Mesothelial cell of epicardium (in vitro differentiated cells): Measurements from ENCODE around the gene KAT2B. TPM values are rescaled to one million over a fixed set of nuclear protein-coding genes. Genes with fewer than 3 reads are reported as not detected.

Source experiments
- DNase-seq, 2 experiments: peaks; one replicate each; pipeline ENCODE4 v3.0.0; 2021; ENCODE audit warnings: low spot score in 2 of 2; ENCODE audit not compliant: unreplicated experiment in 2 of 2
- H3K27ac Mint-ChIP-seq: 2 replicates; pipeline ENCODE4 v1.8.0; 2021; ENCODE audit warnings: mixed read lengths
- H3K27me3 Mint-ChIP-seq: 2 replicates; pipeline ENCODE4 v1.8.0; 2021; ENCODE audit warnings: low read depth, mixed read lengths
- H3K36me3 Mint-ChIP-seq: 2 replicates; pipeline ENCODE4 v1.8.0; 2021; ENCODE audit warnings: mixed read lengths
- H3K4me1 Mint-ChIP-seq: 2 replicates; pipeline ENCODE4 v1.8.0; 2021; ENCODE audit warnings: mixed read lengths
- H3K4me3 Mint-ChIP-seq: 2 replicates; pipeline ENCODE4 v1.8.0; 2021; ENCODE audit warnings: mild to moderate bottlenecking, moderate library complexity, mixed read lengths
- H3K9me3 Mint-ChIP-seq: 2 replicates; pipeline ENCODE4 v1.8.0; 2021; ENCODE audit warnings: mixed read lengths
- total RNA-seq: library from RNA; stranded (reverse); gene quantifications from 3 replicates; pipeline ENCODE4 v1.2.1, GENCODE V29; 2021
- TF ChIP-seq, protein P1 (sequence below): fragments of 200-600 bp; sonication (generic); IDR thresholded peaks from one replicate; pipeline ENCODE4 v1.5.0; 2021; ENCODE audit warnings: antibody characterized with exemption; ENCODE audit not compliant: unreplicated experiment

KAT2B gene
- 4.2 to 7.8 TPM (median 6.2 TPM) in 3 replicates for total RNA-seq

DNA sequence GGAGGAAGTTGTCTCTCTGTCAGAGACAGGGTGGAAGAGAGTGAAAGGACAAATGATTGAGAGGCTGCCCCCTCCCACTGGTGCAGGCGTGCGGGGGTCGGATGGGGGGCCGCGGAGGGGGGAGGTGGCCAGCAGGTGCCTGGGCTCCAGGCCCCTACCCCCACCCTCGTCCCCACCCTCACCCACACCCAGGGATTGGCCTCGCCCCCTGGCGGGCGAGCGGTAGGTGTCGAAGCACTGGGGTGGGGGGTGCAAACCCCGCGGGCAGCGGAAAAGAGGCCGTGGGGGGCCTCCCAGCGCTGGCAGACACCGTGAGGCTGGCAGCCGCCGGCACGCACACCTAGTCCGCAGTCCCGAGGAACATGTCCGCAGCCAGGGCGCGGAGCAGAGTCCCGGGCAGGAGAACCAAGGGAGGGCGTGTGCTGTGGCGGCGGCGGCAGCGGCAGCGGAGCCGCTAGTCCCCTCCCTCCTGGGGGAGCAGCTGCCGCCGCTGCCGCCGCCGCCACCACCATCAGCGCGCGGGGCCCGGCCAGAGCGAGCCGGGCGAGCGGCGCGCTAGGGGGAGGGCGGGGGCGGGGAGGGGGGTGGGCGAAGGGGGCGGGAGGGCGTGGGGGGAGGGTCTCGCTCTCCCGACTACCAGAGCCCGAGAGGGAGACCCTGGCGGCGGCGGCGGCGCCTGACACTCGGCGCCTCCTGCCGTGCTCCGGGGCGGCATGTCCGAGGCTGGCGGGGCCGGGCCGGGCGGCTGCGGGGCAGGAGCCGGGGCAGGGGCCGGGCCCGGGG lies at the start of gene KAT2B:
KAT2B (plus strand) TSS at position 682 of the 783 bp plus-strand sequence; CDS start at position 714, 32 bp downstream.
- H3K4me1 Mint-ChIP-seq = peaks cover 36% of the 10 kb centered on the region
- H3K9me3 Mint-ChIP-seq = no peaks in the 10 kb centered on the region
- peak; percentile 64 to 80 for DNase-seq
- peaks cover 3% of the 10 kb centered on the region for H3K27me3 Mint-ChIP-seq
- peak within 1 kb of the TSS; percentile 95 for H3K27ac Mint-ChIP-seq
- H3K4me3 Mint-ChIP-seq = peak within 1 kb of the TSS; percentile 95
- H3K36me3 Mint-ChIP-seq = no peaks in the 10 kb centered on the region
- TF ChIP-seq, protein P1, sequence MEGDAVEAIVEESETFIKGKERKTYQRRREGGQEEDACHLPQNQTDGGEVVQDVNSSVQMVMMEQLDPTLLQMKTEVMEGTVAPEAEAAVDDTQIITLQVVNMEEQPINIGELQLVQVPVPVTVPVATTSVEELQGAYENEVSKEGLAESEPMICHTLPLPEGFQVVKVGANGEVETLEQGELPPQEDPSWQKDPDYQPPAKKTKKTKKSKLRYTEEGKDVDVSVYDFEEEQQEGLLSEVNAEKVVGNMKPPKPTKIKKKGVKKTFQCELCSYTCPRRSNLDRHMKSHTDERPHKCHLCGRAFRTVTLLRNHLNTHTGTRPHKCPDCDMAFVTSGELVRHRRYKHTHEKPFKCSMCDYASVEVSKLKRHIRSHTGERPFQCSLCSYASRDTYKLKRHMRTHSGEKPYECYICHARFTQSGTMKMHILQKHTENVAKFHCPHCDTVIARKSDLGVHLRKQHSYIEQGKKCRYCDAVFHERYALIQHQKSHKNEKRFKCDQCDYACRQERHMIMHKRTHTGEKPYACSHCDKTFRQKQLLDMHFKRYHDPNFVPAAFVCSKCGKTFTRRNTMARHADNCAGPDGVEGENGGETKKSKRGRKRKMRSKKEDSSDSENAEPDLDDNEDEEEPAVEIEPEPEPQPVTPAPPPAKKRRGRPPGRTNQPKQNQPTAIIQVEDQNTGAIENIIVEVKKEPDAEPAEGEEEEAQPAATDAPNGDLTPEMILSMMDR = peak; percentile 75

DNA sequence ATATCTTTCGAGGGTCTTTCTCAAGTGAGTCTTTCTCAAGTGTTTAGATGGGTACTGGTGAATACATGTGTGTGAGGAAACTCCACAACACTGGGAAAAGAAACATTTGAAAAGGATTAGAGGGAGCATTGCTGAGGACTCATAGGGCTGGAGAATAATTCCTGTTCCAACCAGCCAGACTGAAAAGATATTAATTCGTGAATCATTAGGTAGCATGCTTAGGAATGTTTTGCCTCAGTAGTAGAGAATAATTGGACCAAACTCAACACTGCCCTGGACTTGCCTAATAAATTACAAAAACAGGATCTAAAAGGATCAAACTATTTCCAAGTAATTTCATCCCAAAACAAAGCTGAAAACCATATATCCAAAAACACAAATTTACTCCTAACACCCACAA lies 45.5 kb upstream of the KAT2B start:
- H3K27ac Mint-ChIP-seq = no peak overlapping the region
- H3K4me3 Mint-ChIP-seq = no peak overlapping the region
- H3K27me3 Mint-ChIP-seq = no peaks in the 10 kb centered on the region
- no peaks in the 10 kb centered on the region for H3K36me3 Mint-ChIP-seq
- peaks cover 20% of the 10 kb centered on the region for H3K9me3 Mint-ChIP-seq
- TF ChIP-seq, protein P1 = no peak
- no peaks in the 10 kb centered on the region for H3K4me1 Mint-ChIP-seq
- DNase-seq = no peak

DNA sequence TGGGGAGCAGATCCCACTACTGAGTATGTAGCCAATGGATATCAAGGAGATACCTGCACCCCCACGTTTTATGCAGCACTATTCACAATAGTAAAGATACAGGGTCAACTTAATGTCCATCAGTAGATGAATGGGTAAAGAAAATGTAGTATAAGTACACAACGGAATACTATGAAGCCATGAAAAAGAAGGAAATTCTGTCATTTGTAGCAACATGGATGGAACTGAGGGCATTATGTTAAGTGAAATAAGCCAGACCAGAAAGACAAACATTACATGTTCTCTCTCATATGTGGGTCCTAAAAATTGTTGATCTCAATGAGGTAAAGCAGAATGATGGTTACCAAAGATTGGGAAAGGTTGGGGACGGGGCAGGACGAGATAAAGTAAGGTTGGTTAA lies 42.7 kb upstream of the KAT2B start:
- Mint-ChIP-seq H3K4me1 (no peaks in the 10 kb centered on the region), H3K27me3 (no peaks in the 10 kb centered on the region), H3K4me3 (no peak overlapping the region), H3K27ac (no peak overlapping the region), H3K9me3 (peaks cover 20% of the 10 kb centered on the region), H3K36me3 (no peaks in the 10 kb centered on the region)
- TF ChIP-seq, protein P1 = no peak
- DNase-seq = no peak

DNA sequence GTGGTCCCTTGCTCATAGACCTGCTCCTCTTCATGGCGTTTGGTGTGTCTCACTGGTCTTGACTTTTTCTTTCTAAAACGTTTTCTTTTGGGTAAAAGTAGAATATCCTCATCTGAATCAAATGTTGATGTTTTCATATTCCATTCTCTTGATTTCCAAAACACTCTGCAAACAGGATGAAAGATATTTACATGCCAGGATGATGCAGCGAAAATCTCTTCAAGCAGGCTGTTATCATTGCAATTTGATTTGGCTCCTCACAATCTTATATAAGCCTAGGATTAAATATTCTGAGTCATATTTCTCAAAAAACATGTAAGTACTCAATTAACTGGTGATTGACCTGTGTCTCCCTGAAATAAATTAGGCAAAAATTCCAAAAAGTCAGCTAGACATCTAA lies 38.3 kb upstream of the KAT2B start:
- DNase-seq = no peak
- Mint-ChIP-seq H3K4me3 (no peak overlapping the region), H3K4me1 (no peaks in the 10 kb centered on the region), H3K27me3 (no peaks in the 10 kb centered on the region), H3K27ac (no peak overlapping the region), H3K36me3 (no peaks in the 10 kb centered on the region), H3K9me3 (peaks cover 8% of the 10 kb centered on the region)
- TF ChIP-seq, protein P1 = no peak

DNA sequence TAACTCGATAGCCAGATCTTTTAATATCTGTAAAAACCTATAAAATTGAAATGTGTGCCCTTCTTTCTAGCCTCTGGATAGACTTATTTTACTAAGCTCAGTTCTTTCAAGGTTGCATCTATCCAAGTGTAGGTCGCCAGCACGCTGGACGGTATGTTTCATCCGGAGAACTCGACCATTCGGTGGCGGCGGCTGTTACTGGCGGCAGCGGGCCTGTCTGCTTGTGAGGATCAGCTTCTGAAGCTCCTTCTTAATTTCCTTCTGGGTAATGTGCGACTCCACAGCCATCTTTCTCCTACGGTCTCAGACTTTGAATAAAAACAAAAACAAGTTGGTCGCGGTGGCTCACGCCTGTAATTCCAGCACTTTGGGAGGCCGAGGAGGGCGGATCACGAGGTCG lies 32.3 kb upstream of the KAT2B start:
- Mint-ChIP-seq H3K27ac (no peak overlapping the region), H3K9me3 (no peaks in the 10 kb centered on the region), H3K36me3 (no peaks in the 10 kb centered on the region), H3K4me1 (no peaks in the 10 kb centered on the region), H3K27me3 (no peaks in the 10 kb centered on the region), H3K4me3 (no peak overlapping the region)
- TF ChIP-seq, protein P1 = no peak
- DNase-seq = no peak
